ENCODE data around the gene SEPTIN8.

SEPTIN8 gene

DNA sequence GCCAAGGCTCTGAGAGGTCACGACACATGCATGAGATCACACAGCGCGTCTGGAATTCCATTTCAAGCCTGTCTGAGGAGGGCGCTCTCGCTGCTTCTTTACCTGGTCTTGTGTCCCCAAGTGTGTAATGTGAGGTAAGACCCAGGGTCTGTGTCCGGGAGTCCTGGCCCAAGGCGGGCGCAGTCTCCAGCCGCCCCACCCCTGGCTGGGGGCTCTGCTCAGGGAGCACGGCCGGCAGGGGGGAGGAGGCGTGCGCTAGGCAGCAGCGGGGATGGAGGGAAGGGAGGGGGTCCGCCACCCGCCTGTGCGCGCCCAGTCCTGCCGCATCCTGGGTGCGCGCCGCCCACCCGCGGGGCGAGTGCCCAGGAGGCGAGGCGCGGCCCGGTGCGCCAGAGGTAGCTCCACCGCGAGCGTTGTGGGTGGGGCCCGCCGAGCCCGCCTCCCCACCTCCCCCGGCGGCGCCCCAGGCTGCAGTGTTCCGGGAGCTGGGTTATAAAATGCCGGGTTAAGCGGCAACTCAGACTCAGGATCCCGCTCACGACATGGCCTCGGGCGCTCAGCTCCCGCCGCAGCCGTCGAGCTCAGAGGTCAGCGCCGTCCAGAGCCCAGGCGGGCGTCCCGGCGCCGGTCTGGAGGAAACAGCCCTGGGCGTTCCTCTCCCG is 30.0 kb downstream of the SEPTIN8 start, which contains the start of gene CCNI2:
Gene CCNI2, plus strand, starts transcription at position 473 of the 662 bp plus-strand sequence. Its CDS starts 70 bp downstream, at position 543.
- no peak within 1 kb of the TSS for H3K9ac ChIP-seq (ENCODE audit: low read depth, low read length, poor library complexity, severe bottlenecking)
- H3K4me1 ChIP-seq (ENCODE audit: insufficient read depth, low read length, poor library complexity, severe bottlenecking): no peaks in the 10 kb centered on the region
- TF ChIP-seq EZH2phosphoT487 (IDR thresholded peaks at IDR 0.05; ENCODE audit: borderline replicate concordance) (no peak), CTCF (conservative IDR thresholded peaks at IDR 0.05; ENCODE audit: low read length) (no peak)
- H3K27me3 ChIP-seq (ENCODE audit: insufficient read depth, low read length, poor library complexity, severe bottlenecking): no peaks in the 10 kb centered on the region
- H3F3A ChIP-seq (ENCODE audit: low read depth): no peaks in the 10 kb centered on the region
- H3K4me2 ChIP-seq (ENCODE audit: low read depth, low read length, poor library complexity, severe bottlenecking): no peak within 1 kb of the TSS
- H3K9me2 ChIP-seq (replicated peaks; ENCODE audit: low read depth, low read length): no peaks in the 10 kb centered on the region
- no peaks in the 10 kb centered on the region for H3K36me3 ChIP-seq (ENCODE audit: insufficient read depth, low read length)
- H3K4me3 ChIP-seq (ENCODE audit: low read length, poor library complexity, severe bottlenecking): no peak within 1 kb of the TSS
- H3K9me3 ChIP-seq (ENCODE audit: insufficient read depth, low read depth, low read length): no peaks in the 10 kb centered on the region
- H4K20me1 ChIP-seq (ENCODE audit: insufficient read depth, low read length, poor library complexity, severe bottlenecking): no peaks in the 10 kb centered on the region
- H2AFZ ChIP-seq (ENCODE audit: low read length): no peak within 1 kb of the TSS
- no peaks in the 10 kb centered on the region for H3K79me2 ChIP-seq (ENCODE audit: insufficient read depth, low read length)

DNA sequence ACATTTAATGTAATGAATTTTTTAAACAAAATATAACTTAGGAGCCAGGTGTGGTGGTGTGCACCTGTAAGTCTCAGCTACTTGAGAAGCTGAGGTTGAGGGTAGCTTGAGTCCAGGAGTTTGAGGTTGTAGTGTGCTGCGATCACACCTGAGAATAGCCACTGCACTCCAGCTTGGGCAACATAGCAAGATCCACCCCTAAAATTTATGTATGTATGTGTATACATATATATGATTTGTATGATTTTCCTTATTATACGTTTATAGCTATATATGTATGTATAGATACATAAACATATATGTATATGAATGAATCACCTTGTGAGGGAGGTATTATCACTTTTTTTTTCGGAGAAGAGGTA is 30.5 kb downstream of the SEPTIN8 start:
- no peaks in the 10 kb centered on the region for H3K4me1 ChIP-seq (ENCODE audit: insufficient read depth, low read length, poor library complexity, severe bottlenecking)
- no peaks in the 10 kb centered on the region for H3K36me3 ChIP-seq (ENCODE audit: insufficient read depth, low read length)
- H3K9ac ChIP-seq (ENCODE audit: low read depth, low read length, poor library complexity, severe bottlenecking): no peak overlapping the region
- H3K4me2 ChIP-seq (ENCODE audit: low read depth, low read length, poor library complexity, severe bottlenecking): no peak overlapping the region
- no peaks in the 10 kb centered on the region for H3K9me2 ChIP-seq (replicated peaks; ENCODE audit: low read depth, low read length)
- no peaks in the 10 kb centered on the region for H3F3A ChIP-seq (ENCODE audit: low read depth)
- TF ChIP-seq EZH2phosphoT487 (IDR thresholded peaks at IDR 0.05; ENCODE audit: borderline replicate concordance) (no peak), CTCF (conservative IDR thresholded peaks at IDR 0.05; ENCODE audit: low read length) (no peak)
- no peaks in the 10 kb centered on the region for H4K20me1 ChIP-seq (ENCODE audit: insufficient read depth, low read length, poor library complexity, severe bottlenecking)
- H2AFZ ChIP-seq (ENCODE audit: low read length): no peak overlapping the region
- H3K79me2 ChIP-seq (ENCODE audit: insufficient read depth, low read length): no peaks in the 10 kb centered on the region
- H3K9me3 ChIP-seq (ENCODE audit: insufficient read depth, low read depth, low read length): no peaks in the 10 kb centered on the region
- H3K4me3 ChIP-seq (ENCODE audit: low read length, poor library complexity, severe bottlenecking): no peak overlapping the region
- no peaks in the 10 kb centered on the region for H3K27me3 ChIP-seq (ENCODE audit: insufficient read depth, low read length, poor library complexity, severe bottlenecking)

DNA sequence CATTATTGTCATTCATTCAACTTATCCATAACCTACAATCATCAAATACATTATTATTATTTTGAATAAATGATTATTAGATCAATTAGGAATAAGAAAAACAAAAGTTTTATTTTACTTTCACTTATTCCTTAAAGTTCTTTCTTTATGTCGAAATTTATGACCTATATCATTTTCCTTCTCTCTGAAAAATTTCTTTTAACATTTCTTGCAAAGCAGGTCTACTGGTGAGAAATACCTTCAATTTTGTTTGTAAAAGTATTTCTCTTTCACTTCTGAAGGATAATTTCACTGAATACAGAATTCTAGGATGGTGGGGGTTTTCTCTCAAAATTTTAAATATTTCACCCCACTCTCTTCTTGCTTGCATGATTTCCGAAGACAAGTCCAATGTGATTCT is 32.4 kb downstream of the SEPTIN8 start:
- no peak overlapping the region for H3K4me3 ChIP-seq (ENCODE audit: low read length, poor library complexity, severe bottlenecking)
- H3K4me1 ChIP-seq (ENCODE audit: insufficient read depth, low read length, poor library complexity, severe bottlenecking): no peaks in the 10 kb centered on the region
- no peak overlapping the region for H2AFZ ChIP-seq (ENCODE audit: low read length)
- no peaks in the 10 kb centered on the region for H3F3A ChIP-seq (ENCODE audit: low read depth)
- H3K9me2 ChIP-seq (replicated peaks; ENCODE audit: low read depth, low read length): no peaks in the 10 kb centered on the region
- no peaks in the 10 kb centered on the region for H3K9me3 ChIP-seq (ENCODE audit: insufficient read depth, low read depth, low read length)
- H4K20me1 ChIP-seq (ENCODE audit: insufficient read depth, low read length, poor library complexity, severe bottlenecking): no peaks in the 10 kb centered on the region
- H3K27me3 ChIP-seq (ENCODE audit: insufficient read depth, low read length, poor library complexity, severe bottlenecking): no peaks in the 10 kb centered on the region
- no peaks in the 10 kb centered on the region for H3K36me3 ChIP-seq (ENCODE audit: insufficient read depth, low read length)
- TF ChIP-seq CTCF (conservative IDR thresholded peaks at IDR 0.05; ENCODE audit: low read length) (no peak), EZH2phosphoT487 (IDR thresholded peaks at IDR 0.05; ENCODE audit: borderline replicate concordance) (no peak)
- no peak overlapping the region for H3K9ac ChIP-seq (ENCODE audit: low read depth, low read length, poor library complexity, severe bottlenecking)
- H3K4me2 ChIP-seq (ENCODE audit: low read depth, low read length, poor library complexity, severe bottlenecking): no peak overlapping the region
- no peaks in the 10 kb centered on the region for H3K79me2 ChIP-seq (ENCODE audit: insufficient read depth, low read length)
